DMS114 treated with DMSO at 0.1 percent for 48 hours (cell line): ENCODE results near the gene MPZL2.

ENCODE experiments used
- DNase-seq: peaks from one replicate; lab custom pipeline; 2025; ENCODE audit not compliant: unreplicated experiment; lab: John Stamatoyannopoulos, UW

The MPZL2 gene

DNA sequence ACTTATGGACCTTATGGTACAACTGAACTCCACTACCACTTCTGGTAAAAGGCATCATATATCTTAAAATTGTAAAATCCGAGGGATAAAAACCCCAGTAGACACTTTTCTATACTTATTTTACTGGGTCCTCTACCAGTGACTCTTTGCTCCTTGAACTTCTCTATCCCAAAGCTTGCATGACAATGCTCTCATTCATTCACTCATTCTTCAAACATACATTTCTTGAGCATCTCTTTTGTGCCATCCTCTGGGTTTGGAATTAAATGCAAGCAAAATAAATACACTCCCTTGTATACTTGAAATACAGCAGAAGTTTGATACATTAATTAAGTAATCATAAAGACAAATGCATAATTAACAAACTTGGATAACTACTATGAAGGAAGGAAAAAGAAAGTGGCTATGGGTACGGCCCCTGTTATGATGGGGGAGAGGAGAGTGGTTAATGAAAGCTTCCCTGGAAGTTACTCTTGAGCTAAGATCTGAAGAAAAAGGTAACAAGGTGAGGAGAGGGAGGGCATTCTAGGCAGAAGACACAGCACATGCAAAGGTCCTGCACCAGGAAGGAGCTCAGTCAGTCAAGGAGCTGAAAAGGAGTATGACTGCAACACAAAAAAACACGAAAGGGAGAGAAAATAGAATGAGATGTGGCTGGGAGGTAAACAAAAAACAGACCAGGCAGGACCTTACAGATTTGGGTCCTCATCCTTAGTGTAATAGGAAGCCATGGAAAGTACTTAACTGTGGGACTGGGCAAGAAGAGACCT is 19.9 kb downstream of the MPZL2 start:
- no peak for DNase-seq

GRCh38 chr11:118243161-118243560 is 20.9 kb downstream of the MPZL2 start:
- DNase-seq = no peak

DNA sequence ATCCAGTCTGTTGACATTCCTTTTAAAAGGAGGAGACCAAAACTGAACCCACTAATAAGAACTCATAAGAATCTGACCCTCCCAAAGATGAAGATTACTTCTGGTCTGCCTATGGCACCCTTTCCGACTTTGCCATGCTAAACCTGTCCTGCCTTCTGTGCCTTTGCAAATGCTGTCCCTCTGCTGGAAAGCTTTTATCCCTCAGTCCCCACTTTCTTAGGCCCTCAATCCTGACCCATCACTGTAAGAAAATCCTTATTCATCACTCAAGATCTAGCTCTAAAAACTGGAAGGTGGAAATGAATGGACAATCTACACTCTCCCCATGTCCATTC is 22.4 kb downstream of the MPZL2 start:
- no peak for DNase-seq

DNA sequence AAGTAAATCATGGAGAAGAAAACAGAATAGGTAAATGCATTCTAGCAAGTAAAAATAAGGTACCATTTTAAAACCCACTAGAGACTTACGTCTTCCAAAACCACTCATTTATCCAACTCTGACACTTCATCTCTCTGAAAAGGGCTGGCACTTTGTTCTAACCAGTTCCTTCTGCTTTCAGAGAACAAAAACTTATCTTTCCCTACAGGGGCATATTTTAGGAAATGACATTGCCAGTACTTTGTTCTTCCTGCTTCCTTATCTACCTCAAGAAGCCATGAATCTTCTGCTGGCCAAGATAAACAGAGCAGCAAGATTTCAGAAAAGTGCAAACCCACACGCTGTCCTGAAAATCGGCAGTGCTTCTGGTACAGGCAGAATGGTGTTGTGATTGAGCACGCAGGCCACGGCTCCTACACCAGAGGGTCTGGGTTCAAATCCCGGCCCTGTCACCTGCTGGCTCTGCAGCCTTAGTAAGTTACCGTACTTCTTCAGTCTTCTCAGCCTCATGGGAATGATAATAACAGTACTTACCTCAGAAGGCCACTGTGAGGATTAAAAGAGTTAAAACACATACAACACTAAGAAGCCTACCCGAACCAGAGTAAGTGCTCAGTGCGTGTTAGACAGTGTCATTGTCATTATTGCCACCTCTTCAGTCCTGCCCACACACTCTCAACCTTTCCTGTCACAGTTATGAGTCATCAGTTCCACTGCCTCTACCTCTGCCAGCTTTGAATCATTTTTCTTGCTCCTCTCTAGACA is 22.9 kb downstream of the MPZL2 start:
- no peak for DNase-seq

GRCh38 chr11:118239509-118240205 is 24.4 kb downstream of the MPZL2 start:
- DNase-seq = no peak

GRCh38 chr11:118238929-118239328 is 25.2 kb downstream of the MPZL2 start:
- DNase-seq = no peak

DNA sequence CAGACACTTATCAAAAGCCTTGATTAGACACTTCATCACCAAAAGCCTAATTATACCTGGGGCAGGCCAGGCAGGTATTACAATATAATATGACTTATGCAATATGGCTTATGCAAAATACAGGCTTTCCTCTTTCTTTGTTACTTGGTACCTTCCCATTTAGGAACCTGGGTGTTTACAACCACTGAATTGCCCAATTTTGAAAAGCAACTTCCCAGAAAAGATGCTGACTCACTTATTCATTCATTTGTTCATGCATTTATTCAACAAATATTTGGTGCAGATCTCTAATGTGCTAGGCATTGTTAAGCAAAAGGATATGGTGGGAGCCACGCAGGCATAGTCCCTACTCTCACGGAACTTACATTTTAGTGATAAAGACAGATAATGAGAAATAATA is 25.7 kb downstream of the MPZL2 start:
- no peak for DNase-seq

GRCh38 chr11:118236170-118236569 is 27.9 kb downstream of the MPZL2 start:
- no peak for DNase-seq

GRCh38 chr11:118234833-118235232 is 29.3 kb downstream of the MPZL2 start:
- DNase-seq = no peak

GRCh38 chr11:118233850-118234249 is 30.2 kb downstream of the MPZL2 start:
- DNase-seq = no peak

DNA sequence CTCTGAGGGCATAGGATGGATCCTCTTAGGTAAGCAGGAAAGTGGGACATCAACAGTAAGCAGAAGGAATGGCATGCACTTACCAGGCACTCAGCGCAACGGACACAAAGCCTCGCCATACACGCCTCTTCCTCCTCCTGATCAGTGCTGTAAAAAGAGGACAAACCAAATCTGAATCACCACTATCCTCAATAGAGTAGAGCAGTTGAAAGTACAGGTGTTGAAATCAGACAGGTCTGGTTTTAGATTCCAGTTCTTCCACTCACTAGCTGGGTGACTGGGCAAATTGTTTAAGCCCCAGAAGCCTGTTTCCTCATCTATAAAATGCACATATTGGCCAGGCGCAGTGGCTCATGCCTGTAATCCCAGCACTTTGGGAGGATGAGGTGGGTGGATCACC is 30.7 kb downstream of the MPZL2 start:
- no peak for DNase-seq

GRCh38 chr11:118232659-118233058 is 31.4 kb downstream of the MPZL2 start:
- no peak for DNase-seq

GRCh38 chr11:118231461-118231860 is 32.6 kb downstream of the MPZL2 start:
- no peak for DNase-seq

GRCh38 chr11:118230088-118230487 is 34.0 kb downstream of the MPZL2 start:
- no peak for DNase-seq

DNA sequence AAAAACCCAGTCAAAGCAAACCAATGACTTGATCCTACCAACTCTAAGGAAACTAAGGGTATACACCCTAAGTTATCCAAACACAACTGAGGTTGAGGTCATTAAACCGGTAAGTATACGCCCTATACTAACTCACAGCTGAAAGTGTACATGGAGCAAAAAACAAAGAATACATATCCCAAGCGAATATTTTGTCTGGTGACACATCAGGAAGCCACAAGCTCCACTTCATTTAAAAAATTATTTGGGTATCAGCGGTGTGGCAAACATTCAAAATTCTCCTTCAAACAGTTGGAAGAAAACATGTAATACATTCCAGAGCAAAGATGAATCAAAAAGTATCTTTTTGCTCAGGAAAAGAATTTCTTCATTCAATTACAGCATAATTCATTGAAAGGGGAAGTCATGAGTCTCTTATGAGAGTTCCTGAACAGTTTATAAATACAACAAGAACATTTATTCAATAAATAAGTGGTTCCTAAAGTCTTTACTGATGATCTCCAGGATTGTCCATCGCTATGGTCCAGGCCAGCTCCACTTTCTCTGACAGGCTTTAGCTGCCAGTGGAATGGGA is 34.7 kb downstream of the MPZL2 start:
- no peak for DNase-seq

GRCh38 chr11:118227865-118228785 is 36.0 kb downstream of the MPZL2 start:
- DNase-seq = no peak

DNA sequence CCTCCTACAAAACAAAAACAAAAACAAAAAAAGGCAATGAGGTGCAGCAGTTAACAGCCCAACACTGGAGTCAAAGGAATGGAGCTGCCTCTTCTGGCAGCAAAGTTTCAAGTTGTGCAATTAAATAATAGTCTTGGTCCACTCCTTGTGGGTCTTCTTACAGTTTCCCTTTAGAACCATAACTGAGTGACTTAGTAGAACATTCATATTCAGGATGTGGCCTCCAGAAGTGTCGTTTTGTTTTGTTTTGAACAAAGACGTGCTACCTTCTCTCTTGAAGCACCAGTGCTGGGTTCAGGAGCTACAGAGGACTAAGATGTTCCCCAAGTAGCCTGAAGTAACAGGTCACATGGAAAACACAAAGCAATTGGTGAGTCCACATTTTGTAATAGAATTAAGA is 37.3 kb downstream of the MPZL2 start:
- no peak for DNase-seq

DNA sequence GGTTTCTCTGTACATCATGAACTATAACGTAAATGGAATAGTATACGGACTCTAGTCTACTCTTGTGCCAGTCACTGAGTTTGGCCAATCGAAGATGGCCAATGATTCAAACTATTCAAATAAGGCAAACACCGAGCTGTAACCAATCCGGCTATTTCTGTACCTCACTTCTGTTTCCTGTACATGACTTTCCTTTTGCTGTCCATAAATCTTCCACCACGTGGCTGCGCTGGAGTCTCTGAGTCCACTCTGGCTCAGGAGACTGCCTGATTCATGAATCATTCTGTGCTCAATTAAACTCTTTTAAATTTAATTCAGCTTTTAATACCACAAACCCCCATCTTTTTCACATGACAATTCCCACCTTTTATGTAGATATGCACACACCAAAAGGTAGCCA is 37.8 kb downstream of the MPZL2 start:
- DNase-seq = no peak

DNA sequence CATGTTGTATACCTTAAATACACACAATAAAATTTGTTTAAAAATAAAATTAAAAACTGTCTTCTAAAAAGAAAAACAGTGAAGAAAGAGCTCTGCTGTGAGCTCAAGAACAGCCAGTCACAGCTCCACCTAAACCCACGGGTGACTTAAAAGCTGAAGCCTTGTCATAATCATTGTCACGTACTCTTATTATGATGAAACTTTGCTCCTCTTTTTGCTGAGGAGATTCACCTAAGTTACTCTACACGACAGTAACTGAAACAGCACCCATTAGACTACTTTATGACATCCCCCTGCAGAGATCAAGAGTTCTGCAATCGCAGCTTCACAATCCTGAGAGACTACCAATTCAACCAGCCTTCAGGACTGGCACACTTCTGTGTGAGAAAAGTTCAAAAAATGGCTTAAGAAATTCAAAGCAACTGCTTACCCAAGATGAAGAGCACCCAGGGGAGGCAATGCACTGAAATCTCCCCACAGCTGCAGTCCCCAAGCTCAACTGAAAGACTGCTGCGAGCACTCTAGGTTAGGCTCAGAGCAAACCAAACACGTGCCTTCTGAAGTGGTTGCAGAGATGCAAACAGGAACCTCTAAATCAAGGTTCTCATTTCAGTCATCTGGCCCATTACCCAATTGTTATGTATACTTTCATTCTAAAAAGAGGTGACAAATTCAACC is 39.4 kb downstream of the MPZL2 start, which contains the start of gene JAML:
JAML (minus strand) TSS at position 501 of the 678 bp plus-strand sequence. CDS start 10,145 bp downstream, outside the sequence.
- DNase-seq = no peak

DNA sequence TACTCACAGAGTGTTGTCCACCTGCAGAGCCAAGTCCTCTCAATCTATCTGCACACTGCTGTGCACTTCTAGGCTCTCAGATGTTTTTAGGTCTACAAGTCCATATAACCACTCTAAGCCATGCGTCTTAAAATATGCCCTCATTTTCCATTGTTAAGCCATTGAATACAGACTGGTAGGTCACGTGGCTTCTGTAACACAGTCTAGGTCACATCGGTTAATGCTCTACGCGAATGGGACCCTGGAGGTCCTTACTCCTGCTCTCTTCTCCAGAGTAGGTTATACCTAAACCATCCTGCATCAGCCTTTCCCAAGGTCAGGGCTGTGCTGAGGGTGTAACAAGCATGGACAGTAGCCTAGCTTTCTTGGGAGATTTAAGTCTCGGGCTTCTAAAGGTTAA is 40.1 kb downstream of the MPZL2 start:
- DNase-seq = no peak
